ENCODE data around the gene RCAN1. TPM values are rescaled to one million over a fixed set of nuclear protein-coding genes. Genes with fewer than 3 reads are reported as not detected.

The RCAN1 gene
- polyA plus RNA-seq, 2 of the 4 experiments (the other 2 are of a cell fraction), result 10.2 to 11.9 TPM

DNA sequence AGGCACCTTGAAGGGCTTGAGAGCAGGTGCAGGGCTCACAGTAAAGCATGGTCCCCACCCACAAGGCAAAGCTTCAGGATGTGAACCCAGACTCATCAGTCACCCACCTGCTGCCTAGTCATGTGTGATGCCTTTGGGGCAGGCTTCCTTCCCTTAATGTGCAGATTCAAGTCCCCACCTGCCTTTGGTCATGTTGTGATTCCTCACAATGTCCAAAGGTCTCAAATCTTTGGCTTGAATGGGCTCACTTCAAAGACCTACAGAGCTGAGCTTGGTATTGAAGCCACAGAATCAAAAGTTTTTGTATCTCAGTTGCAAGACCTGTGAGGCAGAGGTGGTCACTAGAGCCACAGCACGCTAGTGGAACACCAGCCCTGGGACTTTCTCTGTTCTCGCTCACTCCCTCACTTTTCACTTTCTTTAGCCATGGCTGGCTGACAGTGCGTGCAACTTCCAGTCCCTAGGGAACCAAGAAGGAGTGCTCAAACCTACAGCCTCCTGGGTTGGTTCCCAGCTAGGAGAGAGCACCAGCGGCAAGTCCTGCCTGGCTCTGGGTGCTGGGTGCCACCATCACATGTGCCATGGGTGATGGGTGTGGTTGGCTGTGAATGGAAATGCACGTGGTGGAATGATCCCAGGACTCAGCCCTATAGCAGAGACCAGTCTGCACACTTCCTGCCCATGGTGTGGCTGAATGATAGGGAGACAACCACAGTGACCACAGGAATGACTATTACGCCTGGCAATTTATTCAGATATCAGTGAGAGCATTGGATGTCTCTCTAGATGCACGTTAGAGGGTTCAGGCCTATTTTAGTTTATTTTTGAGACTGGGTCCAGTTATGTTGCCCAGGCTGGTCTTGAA is 27.5 kb upstream of the RCAN1 start:
- no peak overlapping the region for H3K27ac ChIP-seq
- TF ChIP-seq, protein P1, sequence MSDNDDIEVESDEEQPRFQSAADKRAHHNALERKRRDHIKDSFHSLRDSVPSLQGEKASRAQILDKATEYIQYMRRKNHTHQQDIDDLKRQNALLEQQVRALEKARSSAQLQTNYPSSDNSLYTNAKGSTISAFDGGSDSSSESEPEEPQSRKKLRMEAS (IDR thresholded peaks at IDR 0.05), result no peak
- no peak for TF ChIP-seq KDM1A (IDR thresholded peaks at IDR 0.05; ENCODE audit: low read depth)
- TF ChIP-seq BCL3 (IDR thresholded peaks at IDR 0.05), result no peak
- no peak for TF ChIP-seq FOSB (CRISPR knock-in tag; IDR thresholded peaks at IDR 0.05)
- no peak for TF ChIP-seq CEBPB (IDR thresholded peaks at IDR 0.05)
- TF ChIP-seq HOXB5 (CRISPR knock-in tag; IDR thresholded peaks at IDR 0.05), result no peak
- no peak for TF ChIP-seq HOXA7 (CRISPR knock-in tag; IDR thresholded peaks at IDR 0.05)
- FAIRE-seq (no peak), DNase-seq (ENCODE audit: low read depth in 1 of 2, low spot score in 1 of 2) (no peak), ATAC-seq (no peak)
- ChIA-PET CTCF (interaction anchor here (0.6 kb wide), 2 partner anchors 321 to 1881 kb away, joined by 3 read pairs; no protein-coding TSS in a partner anchor), POLR2A (no interaction called here)
- H3K4me1 ChIP-seq, result no peaks in the 10 kb centered on the region
- H3K9me3 ChIP-seq, result no peaks in the 10 kb centered on the region
- H3K4me2 ChIP-seq, result no peak overlapping the region
- WGBS (ENCODE audit: missing lambda C conversion rate), result 40% methylated on average over 7 of the region's 7 CpGs
- no peak overlapping the region for H3K4me3 ChIP-seq

DNA sequence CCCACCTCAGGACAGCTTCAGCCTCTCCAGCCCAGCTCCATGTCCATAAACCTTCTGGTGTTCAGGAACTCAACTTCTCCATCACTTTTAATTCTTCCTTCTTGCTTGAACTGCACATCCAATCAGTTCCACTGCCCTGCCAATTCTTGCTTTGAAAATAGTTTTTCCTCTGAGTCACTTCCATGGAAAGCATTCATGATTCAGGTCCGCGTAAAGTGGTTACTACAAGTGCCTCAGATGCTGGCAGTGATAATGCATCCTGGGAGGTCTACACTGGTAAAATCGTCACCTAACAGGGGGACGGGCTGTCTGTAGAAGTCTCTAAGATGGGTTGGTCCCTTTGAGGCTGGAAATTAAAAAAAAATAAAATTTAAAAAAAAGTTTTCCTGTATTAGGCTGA is 25.9 kb upstream of the RCAN1 start:
- ChIA-PET CTCF (interaction anchor here (0.8 to 2.4 kb wide), 3 partner anchors 10 to 38 kb away, joined by 3 to 9 read pairs (median 3); no protein-coding TSS in a partner anchor), POLR2A (no interaction called here)
- DNase-seq (ENCODE audit: low read depth in 1 of 2, low spot score in 1 of 2) (peak in 1 of 2 experiments; percentile 1), FAIRE-seq (no peak), ATAC-seq (no peak)
- Histone ChIP-seq H3K27ac (no peak overlapping the region), H3K4me2 (no peak overlapping the region), H3K9me3 (no peaks in the 10 kb centered on the region), H3K4me3 (no peak overlapping the region), H3K4me1 (no peaks in the 10 kb centered on the region)
- WGBS (ENCODE audit: missing lambda C conversion rate), result 69% methylated on average over 4 of the region's 4 CpGs
- TF ChIP-seq HEYL (CRISPR knock-in tag; IDR thresholded peaks at IDR 0.05), result no peak
- TF ChIP-seq POLR2AphosphoS2 (conservative IDR thresholded peaks at IDR 0.05; ENCODE audit: low read length), result no peak
- TF ChIP-seq FOXS1 (CRISPR knock-in tag; IDR thresholded peaks at IDR 0.05), result no peak
- no peak for TF ChIP-seq ESRRA (IDR thresholded peaks at IDR 0.05; ENCODE audit: borderline replicate concordance, low read length)
- no peak for TF ChIP-seq JUN (IDR thresholded peaks at IDR 0.05)
- TF ChIP-seq ZNF302 (CRISPR knock-in tag; IDR thresholded peaks at IDR 0.05), result no peak
- TF ChIP-seq BHLHE40 (IDR thresholded peaks at IDR 0.05; ENCODE audit: low read depth, low read length), result no peak
- no peak for TF ChIP-seq CEBPB (IDR thresholded peaks at IDR 0.05)
- TF ChIP-seq, protein P2, sequence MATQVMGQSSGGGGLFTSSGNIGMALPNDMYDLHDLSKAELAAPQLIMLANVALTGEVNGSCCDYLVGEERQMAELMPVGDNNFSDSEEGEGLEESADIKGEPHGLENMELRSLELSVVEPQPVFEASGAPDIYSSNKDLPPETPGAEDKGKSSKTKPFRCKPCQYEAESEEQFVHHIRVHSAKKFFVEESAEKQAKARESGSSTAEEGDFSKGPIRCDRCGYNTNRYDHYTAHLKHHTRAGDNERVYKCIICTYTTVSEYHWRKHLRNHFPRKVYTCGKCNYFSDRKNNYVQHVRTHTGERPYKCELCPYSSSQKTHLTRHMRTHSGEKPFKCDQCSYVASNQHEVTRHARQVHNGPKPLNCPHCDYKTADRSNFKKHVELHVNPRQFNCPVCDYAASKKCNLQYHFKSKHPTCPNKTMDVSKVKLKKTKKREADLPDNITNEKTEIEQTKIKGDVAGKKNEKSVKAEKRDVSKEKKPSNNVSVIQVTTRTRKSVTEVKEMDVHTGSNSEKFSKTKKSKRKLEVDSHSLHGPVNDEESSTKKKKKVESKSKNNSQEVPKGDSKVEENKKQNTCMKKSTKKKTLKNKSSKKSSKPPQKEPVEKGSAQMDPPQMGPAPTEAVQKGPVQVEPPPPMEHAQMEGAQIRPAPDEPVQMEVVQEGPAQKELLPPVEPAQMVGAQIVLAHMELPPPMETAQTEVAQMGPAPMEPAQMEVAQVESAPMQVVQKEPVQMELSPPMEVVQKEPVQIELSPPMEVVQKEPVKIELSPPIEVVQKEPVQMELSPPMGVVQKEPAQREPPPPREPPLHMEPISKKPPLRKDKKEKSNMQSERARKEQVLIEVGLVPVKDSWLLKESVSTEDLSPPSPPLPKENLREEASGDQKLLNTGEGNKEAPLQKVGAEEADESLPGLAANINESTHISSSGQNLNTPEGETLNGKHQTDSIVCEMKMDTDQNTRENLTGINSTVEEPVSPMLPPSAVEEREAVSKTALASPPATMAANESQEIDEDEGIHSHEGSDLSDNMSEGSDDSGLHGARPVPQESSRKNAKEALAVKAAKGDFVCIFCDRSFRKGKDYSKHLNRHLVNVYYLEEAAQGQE (IDR thresholded peaks at IDR 0.05), result no peak
- no peak for TF ChIP-seq FOSL2 (IDR thresholded peaks at IDR 0.05)
- no peak for TF ChIP-seq FOSL2 (CRISPR knock-in tag; IDR thresholded peaks at IDR 0.05)
- no peak for TF ChIP-seq EHMT2 (IDR thresholded peaks at IDR 0.05; ENCODE audit: low read depth)
- TF ChIP-seq BCL3 (IDR thresholded peaks at IDR 0.05), result no peak
- no peak for TF ChIP-seq PBX3 (IDR thresholded peaks at IDR 0.05)
- no peak for TF ChIP-seq RARB (CRISPR knock-in tag; IDR thresholded peaks at IDR 0.05)
- TF ChIP-seq CHD2 (IDR thresholded peaks at IDR 0.05; ENCODE audit: low read length, partially characterized antibody), result no peak
- TF ChIP-seq EP300 (IDR thresholded peaks at IDR 0.05), result no peak
- no peak for TF ChIP-seq HOXB5 (CRISPR knock-in tag; IDR thresholded peaks at IDR 0.05)
- no peak for TF ChIP-seq NR3C1 (IDR thresholded peaks at IDR 0.05)
- TF ChIP-seq RFX5 (IDR thresholded peaks at IDR 0.05), result no peak
- TF ChIP-seq TP53 (CRISPR knock-in tag; IDR thresholded peaks at IDR 0.05), result no peak
